ENCODE data around the gene SEMA3E.

Gene SEMA3E

DNA sequence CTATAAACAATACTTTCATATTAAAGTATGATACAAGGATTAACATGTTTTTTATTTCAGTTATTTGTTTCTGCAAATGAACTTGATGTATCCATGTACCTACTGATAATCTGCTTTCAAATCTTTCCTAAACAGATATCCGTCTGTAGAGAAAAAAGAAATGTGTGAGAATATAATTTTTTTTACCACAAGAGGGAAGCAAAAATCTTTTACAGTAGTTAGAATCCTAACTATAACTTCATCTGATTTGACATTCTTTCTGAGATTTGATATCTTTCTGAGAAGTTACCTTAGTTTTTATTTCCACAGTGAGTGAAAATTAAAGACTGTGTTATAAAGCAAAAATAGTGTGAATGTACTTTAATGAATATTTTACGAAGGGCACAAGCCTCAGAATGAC, 282.3 kb downstream of the SEMA3E start:
- DNase-seq (ENCODE audit: extremely low read depth in 1 of 2, low read depth in 1 of 2): no peak

GRCh38 chr7:83365746-83366145, 283.2 kb downstream of the SEMA3E start:
- no peak for DNase-seq (ENCODE audit: extremely low read depth in 1 of 2, low read depth in 1 of 2)

DNA sequence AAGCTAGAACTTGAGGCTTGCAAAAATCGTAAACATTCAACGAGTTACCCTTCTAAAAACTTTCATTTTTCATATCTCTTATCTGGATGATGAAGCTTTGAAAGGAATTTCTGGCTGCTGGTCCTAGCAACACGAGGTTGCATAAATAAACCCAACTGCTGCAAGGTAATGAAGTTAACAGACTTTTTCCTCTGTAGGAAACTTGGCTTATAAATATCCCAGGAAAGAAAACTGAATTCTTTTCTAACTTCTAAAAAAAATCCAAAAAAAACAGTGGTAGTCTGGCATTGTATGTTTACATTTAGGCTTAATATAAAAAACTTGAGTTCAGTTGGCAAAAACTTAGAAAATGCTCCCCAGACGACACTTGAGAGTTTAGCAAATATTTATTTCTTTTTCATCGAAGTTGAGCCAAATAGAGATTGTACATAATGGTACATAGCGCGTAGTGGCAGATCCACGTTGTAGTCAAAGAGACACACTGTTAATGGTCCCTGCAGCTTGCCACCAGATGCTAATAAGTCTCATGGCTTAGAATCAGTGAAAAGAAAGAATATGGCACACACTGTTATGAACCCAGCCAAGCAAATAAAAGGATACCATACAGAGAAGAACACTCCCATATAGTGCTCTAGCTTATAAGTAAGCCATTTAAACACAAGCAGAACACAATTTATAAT, 285.9 kb downstream of the SEMA3E start:
- DNase-seq (ENCODE audit: extremely low read depth in 1 of 2, low read depth in 1 of 2): no peak

- no peak for DNase-seq (ENCODE audit: extremely low read depth in 1 of 2, low read depth in 1 of 2)
These were observed 289.8 kb downstream of the SEMA3E start for GRCh38 chr7:83359108-83359507.

GRCh38 chr7:83355143-83355542, 293.8 kb downstream of the SEMA3E start:
- no peak for DNase-seq (ENCODE audit: extremely low read depth in 1 of 2, low read depth in 1 of 2)

GRCh38 chr7:83347945-83348444, 300.9 kb downstream of the SEMA3E start:
- no peak for DNase-seq (ENCODE audit: extremely low read depth in 1 of 2, low read depth in 1 of 2)

DNA sequence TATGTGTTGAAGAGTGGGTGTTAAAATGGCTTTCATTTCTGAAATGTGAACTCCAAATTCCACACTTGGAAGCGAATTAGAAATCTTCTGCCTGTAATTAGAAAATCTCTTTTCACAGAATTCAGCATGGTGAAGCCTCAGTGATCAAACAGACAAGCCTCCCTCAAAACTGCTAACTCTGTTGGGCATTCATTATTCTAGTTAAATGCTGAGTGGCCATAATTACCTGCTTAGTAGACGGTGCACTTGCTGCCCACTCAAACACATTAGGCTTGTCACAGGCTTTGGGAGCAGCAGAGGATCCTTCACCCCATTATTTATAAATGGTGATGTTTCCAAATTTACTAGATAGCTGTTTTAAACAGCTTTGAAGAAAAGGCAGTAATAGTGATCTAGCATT, 309.0 kb downstream of the SEMA3E start:
- DNase-seq (ENCODE audit: extremely low read depth in 1 of 2, low read depth in 1 of 2): no peak

DNA sequence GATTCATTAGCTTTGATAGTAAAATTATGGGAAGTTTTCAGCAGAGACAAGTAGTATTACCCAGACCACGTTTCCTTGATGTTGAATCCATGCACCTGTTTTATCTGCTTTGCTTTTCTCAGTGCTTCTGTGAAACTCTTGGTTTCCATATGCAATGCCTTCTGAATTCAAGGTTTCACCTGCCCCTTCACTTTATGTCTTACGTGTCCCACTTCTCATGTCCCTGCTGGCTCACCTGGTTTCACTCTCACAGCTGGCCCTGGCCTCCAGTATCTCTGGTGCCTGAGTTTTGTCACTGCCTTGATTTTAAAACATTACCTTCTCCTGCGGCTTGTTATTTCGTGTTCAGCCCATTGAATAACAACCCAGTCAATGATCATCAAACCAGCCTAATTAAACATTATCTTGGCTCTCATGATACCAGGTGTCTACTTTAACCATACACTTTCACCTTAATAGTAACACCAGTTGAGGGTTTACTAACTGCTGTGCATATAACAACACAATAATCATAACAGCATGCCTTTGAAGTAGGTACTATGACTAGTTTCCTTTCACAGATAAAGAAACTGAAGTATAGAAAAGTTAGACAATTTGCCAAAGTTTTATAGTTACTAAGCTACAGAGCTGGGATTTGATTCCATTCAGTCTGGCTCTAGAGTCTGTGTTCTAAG, 310.5 kb downstream of the SEMA3E start:
- DNase-seq (ENCODE audit: extremely low read depth in 1 of 2, low read depth in 1 of 2): no peak

- DNase-seq (ENCODE audit: extremely low read depth in 1 of 2, low read depth in 1 of 2): no peak
These were observed 311.9 kb downstream of the SEMA3E start for GRCh38 chr7:83337050-83337449.

- no peak for DNase-seq (ENCODE audit: extremely low read depth in 1 of 2, low read depth in 1 of 2)
These were observed 322.7 kb downstream of the SEMA3E start for GRCh38 chr7:83326223-83326622.

DNA sequence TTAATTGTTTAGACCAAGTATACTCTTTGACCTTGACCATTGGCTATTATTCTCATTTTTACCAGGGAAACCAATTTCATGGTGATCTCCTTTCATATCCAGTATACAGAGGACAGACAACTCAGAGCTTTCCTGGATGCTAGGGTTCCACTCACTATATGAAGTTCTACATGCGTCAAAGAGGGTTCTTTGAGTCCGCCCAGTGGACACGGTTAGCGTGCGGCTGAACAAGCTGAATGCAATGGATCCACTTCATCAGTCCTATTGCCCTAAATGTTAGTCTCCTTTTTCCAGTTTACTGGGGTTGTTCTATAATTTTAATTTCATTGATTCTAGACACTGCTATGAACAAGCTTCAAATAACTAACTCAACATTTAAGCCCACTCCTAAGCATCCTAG, 323.9 kb downstream of the SEMA3E start:
- DNase-seq (ENCODE audit: extremely low read depth in 1 of 2, low read depth in 1 of 2): no peak

GRCh38 chr7:83324596-83324995, 324.3 kb downstream of the SEMA3E start:
- DNase-seq (ENCODE audit: extremely low read depth in 1 of 2, low read depth in 1 of 2): no peak

- DNase-seq (ENCODE audit: extremely low read depth in 1 of 2, low read depth in 1 of 2): no peak
These were observed 327.9 kb downstream of the SEMA3E start for GRCh38 chr7:83321011-83321410.

DNA sequence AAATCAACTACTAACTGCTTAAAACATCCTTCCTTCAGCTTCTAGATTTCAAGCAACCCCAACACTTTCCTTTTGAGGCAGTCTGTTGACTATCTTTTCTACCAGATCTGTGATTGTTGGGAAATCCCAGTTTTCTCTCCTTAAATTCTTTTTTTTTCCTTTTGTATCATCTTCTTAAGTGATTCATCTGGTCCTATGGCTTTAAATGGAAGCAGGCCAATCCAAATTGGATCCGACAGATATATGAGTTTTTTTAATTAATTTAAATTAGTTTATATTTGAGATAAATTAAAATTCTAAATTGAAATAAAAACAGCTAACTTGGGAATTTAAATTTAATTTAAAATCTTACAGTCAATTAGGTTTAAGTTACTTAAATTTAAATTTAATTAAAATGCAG, 335.0 kb downstream of the SEMA3E start:
- DNase-seq (ENCODE audit: extremely low read depth in 1 of 2, low read depth in 1 of 2): no peak

All from activated CD8-positive, alpha-beta memory T cell treated with anti-CD3 and anti-CD28 coated beads for 1 hour (primary cell).